ENCODE data around the gene TERB1.

TERB1 gene, protein sequence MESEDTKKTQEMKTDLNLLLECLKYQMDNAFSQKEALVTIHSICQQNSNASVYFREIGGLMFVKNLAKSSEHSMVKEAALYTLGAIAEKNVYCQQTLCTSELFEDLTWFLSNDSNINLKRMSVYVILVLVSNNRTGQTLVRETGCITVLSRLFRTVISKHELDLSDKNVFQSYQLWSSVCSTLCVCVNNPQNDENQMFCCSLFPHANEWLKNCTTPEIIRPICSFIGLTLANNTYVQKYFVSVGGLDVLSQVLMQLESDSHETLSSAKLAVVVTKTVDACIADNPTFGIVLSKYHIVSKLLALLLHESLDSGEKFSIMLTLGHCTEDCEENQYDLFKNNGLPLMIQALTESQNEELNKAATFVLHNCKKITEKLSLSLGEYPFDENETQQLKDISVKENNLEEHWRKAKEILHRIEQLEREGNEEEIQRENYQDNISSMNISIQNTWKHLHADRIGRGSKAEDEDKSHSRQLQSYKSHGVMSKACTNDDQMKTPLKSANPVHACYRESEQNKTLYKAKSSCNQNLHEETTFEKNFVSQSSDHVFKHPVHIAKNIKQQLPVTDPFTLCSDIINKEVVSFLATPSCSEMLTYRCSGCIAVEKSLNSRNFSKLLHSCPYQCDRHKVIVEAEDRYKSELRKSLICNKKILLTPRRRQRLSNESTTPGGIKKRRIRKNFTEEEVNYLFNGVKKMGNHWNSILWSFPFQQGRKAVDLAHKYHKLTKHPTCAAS

DNA sequence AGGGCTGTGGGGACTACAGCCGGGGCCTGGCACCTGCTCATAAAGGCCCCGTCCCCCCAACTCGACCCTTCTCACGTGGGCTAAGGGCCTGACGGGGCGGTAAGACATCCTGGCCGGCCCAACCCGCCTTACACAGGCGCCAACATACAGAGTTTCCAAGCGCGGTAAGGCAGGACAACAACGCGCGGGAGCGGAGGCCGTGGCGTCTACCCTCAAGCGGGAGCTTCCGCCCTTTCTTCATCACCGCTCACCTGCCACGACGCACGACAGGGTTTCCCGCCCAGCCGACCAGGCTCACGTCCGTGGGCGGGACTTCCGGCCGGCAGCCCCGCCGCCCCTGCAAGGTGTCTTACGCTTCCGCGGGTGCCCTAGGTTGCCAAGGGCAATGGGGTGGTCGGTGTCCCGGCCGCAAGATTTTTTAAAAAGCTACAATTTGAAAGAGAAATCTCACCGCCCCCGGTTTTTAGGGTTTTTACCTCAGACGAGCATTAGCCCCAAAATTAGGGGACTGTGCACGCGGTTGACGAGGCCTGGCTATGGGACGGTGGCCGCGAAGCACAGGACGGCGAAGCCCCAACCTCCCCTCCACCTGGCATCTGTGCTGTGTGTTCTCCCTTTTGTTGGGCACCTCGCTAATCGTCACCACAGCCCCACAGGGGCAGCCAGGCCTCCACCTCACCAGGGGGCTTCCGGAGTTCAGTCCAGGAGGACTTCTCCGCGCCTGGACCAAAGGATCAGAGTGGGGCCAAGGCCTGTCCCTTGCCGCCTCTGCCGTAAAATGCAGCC, at the start of gene TERB1:
Gene TERB1 (minus strand): TSS at position 265 of the 786 bp plus-strand sequence. CDS start 4,786 bp downstream, outside the sequence.
- DNase-seq, result no peak

DNA sequence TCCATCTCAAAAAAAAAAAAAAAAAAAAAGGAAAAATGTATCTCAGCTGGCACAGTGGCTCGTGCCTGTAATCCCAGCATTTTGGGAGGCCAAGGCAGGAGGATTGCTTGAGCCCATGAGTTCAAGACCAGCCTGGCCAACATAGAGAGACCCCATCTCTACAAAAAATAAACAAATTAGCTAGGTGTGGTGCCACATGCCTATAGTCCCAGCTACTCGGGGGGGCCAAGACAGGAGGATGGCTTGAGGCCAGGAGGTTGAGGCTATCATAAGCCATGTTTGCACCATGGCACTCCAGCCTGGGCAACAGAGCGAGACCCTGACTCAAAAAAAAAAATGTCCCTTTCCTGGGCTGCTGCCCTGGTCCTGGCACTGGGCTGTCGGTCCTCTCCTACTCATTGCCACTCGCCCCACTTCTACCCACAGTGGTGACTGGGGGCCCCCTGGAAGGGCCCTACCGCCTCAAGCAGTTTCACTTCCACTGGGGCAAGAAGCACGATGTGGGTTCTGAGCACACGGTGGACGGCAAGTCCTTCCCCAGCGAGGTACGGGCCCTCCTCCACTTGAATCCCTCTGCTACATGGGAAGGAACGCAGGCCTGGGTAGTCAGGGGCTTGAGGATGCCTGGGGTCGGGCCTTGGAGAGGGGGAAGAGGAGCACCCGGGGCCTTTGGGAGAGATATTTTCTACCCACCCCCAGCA, 48.9 kb upstream of the TERB1 start:
- no peak for DNase-seq

DNA sequence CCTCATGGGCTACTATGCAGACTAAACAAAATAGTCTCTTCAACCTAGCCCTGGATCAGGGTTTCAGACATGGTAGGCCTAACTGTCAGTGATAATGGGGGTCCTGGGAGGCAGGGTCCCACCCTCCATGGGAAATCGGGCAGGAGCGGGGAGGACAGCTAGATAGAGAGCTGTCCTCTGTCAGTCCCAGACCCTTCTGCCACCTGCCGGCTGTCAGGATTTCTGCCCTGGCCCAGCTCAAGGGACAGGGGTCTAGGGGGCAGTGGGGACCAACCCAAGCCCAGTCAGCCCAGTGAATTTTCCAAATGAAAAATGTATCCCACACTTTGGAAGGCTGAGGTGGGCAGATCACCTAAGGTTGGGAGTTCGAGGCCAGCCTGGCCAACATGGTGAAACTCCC, 48.2 kb upstream of the TERB1 start:
- DNase-seq, result no peak

DNA sequence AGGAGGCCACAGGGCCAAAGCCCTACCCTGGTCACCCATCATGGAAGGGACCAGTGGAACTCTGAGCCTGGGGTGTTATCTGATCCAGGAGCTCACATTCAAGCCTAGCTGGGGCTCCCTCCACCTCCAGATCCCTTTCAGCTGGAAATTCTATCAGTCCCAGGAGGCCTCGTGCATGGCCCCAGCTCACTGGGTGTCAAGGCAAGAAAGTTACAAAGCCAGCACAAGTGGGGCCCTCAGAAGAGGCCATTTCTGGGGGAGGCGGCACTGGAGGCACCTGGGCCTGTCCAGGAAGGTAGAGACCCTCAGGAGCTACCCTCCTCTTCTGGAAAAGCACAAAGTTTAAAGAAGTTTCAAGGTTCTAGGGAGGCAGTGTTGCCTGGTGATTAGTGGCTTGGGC, 47.6 kb upstream of the TERB1 start:
- no peak for DNase-seq

DNA sequence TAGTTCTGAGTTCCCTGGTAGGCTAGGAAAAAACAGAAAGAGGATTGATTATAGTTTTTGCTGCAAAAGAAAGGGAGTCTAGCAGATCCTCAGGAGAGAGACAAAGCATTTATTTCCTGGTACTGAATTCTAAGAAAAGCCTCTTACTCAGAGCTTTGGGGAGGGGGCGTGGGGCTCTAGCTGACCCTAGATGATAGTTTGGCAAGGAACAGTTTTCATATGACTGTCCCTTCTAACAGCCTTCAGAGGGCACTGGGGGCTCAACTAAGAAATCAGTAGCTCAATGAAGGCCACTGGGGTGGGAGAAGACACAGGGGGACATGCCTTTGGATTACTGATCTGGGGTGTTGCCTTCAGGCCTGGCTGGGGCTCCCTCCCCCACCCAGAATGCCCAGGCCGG, 46.8 kb upstream of the TERB1 start:
- no peak for DNase-seq

DNA sequence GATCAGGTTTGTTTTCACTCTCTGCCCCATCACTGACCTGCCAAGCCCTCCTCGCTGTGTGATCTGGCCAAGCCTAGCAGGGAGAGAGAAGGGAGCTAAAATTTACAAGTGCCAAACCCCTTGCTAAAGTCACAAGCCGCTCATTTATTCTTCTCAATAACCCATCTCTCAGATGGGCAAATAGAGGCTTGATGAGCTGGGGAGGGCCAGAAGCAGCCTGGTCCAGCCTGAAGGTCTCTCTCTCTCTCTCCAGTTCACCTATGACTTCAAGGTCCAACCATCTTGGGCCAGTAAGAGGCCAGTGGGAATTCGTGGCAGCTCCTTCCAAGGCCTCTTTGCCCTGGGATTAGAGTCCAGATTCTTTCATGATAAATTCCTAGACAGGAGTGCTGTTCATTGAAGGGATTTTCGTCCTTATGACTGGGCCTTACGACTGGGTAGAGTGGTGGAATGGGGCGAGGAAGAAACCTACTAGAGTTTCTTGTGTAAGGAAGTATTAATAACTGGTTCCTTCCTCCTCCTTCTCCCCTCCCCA, 46.2 kb upstream of the TERB1 start:
- no peak for DNase-seq

DNA sequence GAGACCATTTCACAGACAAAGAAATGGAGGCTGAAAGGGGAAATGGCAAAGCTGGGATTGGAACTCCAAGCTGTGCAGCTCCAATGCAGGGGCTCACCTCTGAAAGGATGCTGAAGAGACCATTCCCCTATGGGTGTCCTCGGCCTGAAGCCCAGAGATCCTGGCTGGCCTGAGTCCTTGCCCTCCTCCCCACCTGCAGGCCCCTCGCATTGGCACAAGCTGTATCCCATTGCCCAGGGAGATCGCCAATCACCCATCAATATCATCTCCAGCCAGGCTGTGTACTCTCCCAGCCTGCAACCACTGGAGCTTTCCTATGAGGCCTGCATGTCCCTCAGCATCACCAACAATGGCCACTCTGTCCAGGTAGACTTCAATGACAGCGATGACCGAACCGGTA, 45.4 kb upstream of the TERB1 start:
- DNase-seq, result no peak

DNA sequence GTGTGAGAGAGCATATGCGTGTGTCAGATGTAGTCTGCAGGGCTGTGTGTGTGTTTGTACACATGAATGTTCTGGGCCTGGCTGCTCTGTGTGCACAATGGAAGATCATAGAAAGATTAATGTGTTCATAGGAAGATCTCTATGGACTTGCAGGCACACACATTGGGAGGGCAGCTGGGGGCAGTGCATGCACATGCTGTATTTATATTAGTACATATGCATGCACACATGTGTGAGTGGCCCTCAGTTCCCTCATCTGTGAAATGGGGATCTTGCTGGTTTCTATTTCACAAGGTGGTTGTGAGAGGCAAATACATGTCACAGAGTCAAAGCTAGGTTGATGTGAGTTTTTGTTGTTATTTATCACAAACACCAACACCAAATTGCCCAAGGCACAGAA, 44.9 kb upstream of the TERB1 start:
- no peak for DNase-seq

DNA sequence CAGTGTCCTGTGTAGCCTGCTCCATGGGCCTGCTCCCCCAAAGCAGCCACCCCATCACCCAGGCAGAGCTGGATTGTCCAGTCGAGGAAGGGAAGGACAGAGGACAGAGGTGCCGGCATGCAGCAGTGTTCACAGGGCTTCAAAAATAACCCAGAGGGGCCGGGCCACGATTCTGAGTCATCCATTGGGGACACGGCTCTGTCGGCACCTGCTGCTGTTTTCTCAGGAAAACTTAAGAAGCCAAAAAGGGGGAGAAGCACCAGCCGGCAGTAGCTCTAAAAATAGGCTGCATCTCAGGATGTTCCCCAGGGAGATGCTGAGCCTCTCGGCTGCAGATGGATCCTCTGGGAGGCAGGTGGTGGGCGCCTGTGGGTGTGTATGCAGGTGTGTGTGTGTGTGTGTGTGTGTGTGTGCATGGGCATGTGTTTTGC, 44.4 kb upstream of the TERB1 start:
- peak; percentile 2 for DNase-seq

DNA sequence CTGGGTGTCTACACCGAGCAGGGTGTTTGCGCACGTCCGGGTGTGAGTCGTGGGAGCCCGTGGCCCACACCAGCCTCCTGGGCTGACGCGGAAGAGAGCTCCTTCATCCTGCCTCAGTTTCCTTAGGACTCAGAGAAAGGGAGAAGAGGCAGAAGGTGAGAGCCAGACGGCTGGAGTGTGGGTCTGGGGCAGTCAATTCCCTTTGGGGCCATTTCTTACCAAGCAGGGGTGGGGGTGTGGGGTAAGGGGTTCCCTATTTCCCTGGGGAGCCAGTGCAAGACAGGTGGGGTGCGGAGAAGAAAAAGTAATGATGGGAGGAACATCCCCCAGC, 43.7 kb upstream of the TERB1 start:
- DNase-seq, result no peak

DNA sequence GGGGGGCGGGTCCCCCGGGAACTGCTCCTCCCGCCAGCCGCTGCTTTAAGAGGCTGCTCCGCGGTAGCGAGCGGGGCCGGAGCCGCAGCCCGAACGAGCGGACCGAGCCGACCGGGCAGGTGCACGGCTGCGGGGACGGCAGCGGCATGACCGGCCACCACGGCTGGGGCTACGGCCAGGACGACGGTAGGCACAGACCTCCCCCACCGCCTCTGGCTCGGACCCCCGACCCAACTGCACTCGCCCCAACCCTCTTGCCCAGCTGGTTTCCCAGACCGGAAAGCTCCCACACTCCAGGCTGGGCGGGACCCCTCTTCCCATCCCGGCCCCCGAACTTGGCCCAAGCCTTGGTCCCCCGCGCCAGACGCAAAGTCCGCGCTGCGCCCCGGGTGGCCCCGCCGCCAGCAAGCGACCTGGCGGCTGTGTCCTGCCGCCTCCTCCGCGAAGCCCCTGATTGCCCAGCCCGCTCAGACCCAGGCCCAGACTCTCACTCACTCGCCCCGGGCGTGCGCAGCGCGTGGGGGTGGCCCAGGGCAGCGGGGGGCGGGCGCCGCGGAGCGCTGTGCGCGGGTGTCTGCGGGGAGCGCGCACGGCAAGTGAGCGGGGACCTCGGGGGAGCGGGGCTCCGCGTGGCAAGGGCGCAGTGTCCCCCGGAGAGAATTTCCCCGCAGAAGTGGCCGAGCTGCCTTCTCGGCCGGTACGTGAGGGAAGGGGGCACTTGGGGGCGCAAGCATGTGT, 43.1 kb upstream of the TERB1 start, which contains the start of gene CA7:
Gene CA7 (plus strand): TSS at position 73 of the 738 bp plus-strand sequence. CDS start 74 bp downstream, at position 147.
- DNase-seq, result no peak

DNA sequence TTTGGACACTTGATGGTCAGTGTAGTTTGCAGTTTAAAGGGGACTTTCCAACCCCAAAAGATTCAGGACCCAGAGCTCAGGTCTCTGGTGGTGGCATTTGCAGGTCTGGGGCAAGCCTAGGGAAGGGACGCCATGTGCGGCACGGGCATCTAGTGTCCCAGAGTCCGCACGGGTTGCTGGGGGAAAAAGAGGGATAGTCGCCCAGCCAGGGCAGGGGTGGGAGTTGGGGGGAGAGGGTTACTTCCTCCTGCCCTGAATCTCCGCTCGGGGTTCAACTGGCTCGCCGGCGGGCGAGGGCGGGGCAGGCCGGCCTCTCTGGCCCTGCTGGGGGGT, 42.6 kb upstream of the TERB1 start:
- no peak for DNase-seq

DNA sequence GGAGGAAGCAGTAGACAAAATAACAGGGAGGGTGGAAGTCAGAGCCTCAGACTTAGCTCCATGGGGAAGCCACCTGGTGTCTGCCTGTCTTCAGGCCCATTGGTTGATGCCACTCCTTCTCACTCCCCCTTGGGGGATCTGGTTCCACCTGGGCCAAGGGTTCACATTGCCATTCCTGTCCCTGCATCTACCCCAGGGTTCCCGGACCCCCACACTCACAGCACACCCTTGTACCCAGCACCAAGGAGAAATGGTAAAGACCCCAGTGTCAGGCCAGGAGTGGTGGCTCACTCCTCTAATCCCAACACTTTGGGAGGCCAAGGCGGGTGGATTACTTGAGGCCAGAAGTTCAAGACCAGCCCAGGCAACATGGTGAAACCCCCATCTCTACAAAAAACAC, 41.8 kb upstream of the TERB1 start:
- DNase-seq, result no peak

DNA sequence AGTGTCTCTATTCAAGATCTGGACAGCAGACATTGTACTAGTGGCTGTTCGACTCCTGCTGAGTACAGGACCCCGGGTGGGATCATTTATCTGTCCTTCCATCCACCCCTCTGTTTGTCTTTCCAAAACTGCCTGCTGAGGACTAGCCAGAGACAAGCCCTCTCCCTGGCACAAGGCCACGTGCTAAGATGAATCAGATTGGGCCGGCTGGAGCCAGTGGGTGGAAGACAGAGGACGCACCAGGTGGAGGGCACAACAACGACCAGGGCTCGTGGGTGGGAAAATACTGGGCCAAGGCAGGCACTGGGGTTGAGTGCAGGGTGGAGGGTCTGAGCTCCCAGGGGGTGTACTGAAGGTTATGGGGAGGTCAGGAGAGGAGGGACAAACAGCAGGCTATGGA, 41.4 kb upstream of the TERB1 start:
- DNase-seq, result no peak

DNA sequence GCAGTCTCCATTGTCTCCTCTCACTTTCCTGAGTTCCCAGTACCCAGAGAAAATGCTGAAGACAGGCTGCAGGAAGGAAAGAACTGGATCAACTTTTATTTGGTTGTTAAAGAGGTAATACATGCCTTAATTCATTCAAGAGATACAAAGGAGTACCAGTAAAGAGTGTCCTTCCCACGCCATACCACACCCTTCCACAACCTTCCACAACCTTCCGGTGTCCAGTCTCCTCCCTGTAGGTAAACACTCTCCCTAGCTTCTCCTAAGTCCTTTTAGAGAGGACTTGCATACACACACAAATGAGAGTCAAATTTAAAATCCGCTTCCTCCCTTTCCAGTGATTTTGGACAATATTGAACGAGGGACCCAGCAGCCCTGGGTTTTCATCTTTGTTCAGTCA, 40.0 kb upstream of the TERB1 start:
- DNase-seq, result no peak

DNA sequence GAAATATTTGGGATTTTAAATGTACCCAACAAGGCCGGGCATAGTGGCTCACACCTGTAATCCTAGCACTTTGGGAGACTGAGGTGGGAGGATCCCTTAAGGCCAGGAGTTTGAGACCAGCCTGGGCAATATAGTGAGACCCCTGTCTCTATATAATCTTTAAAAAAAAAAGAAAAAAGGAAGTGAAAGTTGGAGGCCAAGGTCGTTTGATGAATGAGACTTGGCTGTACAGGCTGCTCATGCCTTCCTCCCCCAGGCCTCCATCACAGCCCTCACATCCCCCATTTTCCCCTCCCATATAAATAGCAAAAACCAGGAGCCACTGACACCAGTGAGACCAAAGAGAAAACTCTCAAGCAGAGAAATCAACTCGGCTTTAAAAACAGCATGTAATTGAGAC, 39.5 kb upstream of the TERB1 start:
- no peak for DNase-seq

DNA sequence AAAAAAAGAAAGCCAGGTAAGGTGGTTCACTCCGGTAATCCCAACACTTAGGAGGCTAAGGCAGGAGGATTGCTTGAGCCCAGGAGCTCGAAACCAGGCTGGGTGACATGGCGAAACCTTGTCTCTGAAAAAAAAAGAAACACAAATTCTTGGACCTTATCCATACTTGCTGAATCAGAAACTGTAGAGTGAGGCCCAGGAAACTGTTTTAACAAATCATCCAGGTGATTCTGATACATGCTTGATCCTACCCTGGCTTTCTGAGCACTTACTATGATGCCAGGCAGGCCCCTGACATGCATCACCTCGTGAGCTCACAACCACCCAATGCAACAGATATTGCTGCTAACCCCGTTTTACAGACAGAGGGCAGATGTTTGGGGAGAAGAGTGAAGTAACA, 33.4 kb upstream of the TERB1 start:
- no peak for DNase-seq

DNA sequence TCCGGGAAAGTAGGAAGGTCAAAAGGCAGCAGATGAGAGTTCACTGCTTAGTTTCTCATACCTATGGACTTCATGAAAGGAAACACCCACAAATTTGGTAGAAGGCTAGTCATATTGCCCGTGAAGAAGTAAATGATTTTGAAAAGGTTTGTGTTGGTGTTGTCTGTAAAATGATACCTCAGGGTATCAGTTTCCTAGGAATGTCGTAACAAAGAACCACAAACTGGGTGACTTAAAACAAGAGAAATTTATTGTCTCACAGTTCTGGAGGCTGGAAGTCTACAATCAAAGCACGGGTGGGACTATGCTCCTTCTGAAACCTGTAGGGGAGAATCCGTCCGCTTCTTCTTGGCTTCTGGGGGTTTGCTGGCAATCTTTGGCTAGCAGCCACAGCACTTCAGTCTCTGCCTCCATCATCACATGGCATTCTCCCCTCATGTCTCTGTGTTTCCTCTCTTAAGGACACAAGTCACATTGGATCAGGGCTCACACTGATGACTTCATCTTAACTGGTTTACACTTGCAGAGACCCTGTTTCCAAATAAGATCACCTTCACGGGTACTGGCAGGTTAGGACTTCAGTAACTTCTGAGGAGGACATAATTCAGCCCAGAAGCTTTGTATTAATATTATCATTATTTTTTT, 31.4 kb upstream of the TERB1 start:
- no peak for DNase-seq

DNA sequence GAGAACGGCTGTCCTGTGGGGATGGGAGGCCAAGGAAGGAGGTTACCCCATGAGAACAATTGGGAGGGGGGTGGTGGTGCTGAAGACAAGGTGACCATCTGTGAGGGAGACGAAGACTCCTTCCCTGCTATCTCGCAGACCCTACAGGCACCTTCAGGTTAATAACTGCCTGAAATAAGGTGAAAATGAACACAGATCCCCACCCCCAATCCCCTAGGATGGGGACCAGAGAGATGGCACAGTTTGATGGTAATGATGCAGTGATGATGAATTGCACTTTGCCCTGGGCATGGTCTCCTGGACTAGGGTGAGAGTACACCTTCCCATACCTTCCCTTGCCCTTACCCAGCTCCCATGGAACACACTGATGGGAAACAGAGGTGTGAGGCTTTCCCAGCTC, 30.8 kb upstream of the TERB1 start:
- no peak for DNase-seq

DNA sequence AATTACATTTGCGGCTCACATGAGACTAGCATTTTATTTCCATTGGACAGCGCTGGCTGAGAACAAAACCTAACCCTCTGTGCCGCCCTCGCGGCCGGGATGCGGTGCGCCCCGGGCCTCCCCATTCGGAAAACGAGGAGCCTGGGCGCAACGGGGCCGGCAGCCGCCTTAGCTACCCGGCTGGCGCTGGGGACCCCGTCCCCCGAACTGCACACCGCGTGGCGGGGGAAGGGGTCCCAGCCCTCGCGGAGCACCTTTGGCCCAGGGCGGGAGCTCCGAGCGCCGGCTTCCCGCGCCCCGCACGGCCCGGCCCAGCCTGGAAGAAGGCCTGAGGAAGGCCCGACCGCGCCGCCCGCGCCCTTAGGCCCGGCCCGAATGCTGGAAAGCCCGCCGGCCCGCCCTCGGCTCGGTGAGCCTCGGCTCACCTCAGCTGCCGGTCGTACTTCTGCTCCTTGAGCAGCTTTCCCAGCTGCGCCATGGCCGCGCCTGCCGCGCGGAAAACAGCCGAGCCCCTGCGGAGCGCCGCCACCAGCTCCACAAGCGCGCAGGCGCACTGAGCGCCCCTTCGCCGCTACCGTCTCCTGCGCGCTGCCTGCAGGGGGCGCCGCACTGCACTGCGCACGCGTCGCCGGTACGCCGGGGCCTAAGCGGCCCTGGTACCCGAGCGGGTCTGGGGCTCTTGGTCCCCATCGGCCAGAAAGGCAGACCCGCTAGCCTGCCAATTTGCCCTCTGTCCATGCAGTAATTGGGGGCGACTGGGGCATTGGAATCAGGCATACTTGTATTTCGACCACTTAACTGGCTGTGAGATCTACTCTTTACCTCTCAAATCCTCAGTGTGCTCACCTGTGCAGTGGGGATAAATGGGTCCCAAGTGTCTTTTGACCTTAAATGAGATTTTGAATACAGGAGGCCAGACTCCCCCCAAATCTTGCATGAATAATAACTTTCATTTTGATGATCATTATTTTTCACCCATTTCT, 29.3 kb upstream of the TERB1 start, which contains the start of gene NAE1:
Gene NAE1 (minus strand): TSS at position 555 of the 983 bp plus-strand sequence. CDS start 77 bp downstream, at position 478.
- DNase-seq, result peak; percentile 31
